Fibroblast of lung (primary cell): Measurements from ENCODE around the gene SCAF8.

Source experiments
- EZH2 ChIP-seq: IDR thresholded peaks from 2 replicates; pipeline ENCODE4 v1.5.1; 2012; ENCODE audit warnings: low read length, control low read depth, mild to moderate bottlenecking; ENCODE audit errors: missing control alignments
- TF ChIP-seq, protein P1 (sequence below), 2 donors: IDR thresholded peaks in 1 of 2; conservative IDR thresholded peaks in 1 of 2; 1 replicate in 1 of 2; 2 replicates in 1 of 2; pipeline ENCODE4 v1.5.1; 2011 to 2012; ENCODE audit warnings: low read length in 2 of 2, control low read depth in 1 of 2, inconsistent platforms in 1 of 2, low read depth in 1 of 2, mild to moderate bottlenecking in 1 of 2

DNA sequence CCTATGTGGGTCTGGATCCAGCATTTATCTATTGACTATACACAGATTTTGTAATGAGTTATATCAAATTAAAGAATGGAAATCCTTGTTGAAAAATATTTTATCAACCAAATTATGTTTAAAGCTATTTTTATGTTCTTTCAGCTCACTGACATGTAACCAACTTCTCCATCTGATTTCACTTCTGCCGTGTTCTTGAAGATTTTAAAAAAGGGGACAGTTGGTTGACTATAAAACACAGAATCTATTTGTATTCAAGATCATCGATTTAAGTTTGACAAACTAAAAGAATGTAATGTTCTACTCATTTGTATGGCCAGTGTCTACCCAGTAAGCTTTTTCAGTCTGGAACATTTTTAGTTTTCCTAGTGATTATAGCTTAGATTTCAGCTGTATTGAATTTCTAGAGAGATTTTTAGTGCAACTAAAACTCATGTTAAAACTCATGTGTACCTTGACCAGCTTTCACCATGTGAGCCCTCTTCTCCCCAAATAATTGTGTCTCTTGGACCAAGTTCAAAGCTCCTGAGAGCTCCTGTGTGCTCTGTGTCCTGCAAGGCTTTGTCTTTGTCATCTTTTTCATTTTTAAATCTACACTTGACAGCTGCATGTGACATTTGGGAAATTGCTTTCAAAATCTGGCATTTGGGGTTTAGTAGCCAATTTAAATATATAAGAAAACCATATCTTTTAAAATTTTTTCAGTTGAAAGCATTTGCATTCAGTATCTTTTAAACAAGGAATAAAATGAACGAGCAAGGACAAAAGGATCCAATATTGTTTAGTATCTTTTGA lies 143.5 kb downstream of the SCAF8 start:
- no peak for TF ChIP-seq EZH2
- TF ChIP-seq, protein P1, sequence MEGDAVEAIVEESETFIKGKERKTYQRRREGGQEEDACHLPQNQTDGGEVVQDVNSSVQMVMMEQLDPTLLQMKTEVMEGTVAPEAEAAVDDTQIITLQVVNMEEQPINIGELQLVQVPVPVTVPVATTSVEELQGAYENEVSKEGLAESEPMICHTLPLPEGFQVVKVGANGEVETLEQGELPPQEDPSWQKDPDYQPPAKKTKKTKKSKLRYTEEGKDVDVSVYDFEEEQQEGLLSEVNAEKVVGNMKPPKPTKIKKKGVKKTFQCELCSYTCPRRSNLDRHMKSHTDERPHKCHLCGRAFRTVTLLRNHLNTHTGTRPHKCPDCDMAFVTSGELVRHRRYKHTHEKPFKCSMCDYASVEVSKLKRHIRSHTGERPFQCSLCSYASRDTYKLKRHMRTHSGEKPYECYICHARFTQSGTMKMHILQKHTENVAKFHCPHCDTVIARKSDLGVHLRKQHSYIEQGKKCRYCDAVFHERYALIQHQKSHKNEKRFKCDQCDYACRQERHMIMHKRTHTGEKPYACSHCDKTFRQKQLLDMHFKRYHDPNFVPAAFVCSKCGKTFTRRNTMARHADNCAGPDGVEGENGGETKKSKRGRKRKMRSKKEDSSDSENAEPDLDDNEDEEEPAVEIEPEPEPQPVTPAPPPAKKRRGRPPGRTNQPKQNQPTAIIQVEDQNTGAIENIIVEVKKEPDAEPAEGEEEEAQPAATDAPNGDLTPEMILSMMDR (conservative IDR thresholded peaks at IDR 0.05 in 1 of 2, IDR thresholded peaks at IDR 0.05 in 1 of 2; ENCODE audit: low read depth in 1 of 2, low read length in 2 of 2): no peak
